ENCODE results near the gene TAF7.
"Not testable (repeated sequence)": the region's sequence is repeated elsewhere in the genome, so short reads cannot be mapped to it uniquely, and the experiment has no call there.

Gene TAF7

DNA sequence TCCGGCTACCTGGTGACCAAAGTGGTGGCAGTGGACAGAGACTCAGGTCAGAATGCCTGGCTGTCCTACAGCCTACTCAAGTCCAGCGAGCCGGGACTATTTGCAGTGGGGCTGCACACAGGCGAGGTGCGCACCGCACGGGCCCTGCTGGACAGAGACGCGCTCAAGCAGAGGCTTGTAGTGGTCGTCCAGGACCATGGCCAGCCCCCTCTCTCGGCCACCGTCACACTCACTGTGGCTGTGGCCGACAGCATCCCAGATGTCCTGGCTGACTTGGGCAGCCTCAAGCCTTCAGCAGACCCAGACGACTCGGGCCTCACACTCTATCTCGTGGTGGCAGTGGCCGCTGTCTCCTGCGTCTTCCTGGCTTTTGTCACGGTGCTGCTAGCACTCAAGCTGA is 36.4 kb upstream of the TAF7 start:
- H3K27ac ChIP-seq = no peak overlapping the region
- no peak for TF ChIP-seq ZFX (IDR thresholded peaks at IDR 0.05; ENCODE audit: borderline replicate concordance)
- TF ChIP-seq, protein P1, sequence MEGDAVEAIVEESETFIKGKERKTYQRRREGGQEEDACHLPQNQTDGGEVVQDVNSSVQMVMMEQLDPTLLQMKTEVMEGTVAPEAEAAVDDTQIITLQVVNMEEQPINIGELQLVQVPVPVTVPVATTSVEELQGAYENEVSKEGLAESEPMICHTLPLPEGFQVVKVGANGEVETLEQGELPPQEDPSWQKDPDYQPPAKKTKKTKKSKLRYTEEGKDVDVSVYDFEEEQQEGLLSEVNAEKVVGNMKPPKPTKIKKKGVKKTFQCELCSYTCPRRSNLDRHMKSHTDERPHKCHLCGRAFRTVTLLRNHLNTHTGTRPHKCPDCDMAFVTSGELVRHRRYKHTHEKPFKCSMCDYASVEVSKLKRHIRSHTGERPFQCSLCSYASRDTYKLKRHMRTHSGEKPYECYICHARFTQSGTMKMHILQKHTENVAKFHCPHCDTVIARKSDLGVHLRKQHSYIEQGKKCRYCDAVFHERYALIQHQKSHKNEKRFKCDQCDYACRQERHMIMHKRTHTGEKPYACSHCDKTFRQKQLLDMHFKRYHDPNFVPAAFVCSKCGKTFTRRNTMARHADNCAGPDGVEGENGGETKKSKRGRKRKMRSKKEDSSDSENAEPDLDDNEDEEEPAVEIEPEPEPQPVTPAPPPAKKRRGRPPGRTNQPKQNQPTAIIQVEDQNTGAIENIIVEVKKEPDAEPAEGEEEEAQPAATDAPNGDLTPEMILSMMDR (IDR thresholded peaks at IDR 0.05) = no peak

- H3K27ac ChIP-seq = no peak overlapping the region
- TF ChIP-seq, protein P1 (IDR thresholded peaks at IDR 0.05) = no peak
- no peak for TF ChIP-seq ZFX (IDR thresholded peaks at IDR 0.05; ENCODE audit: borderline replicate concordance)
Measured at GRCh38 chr5:141356133-141356532, 35.5 kb upstream of the TAF7 start.

DNA sequence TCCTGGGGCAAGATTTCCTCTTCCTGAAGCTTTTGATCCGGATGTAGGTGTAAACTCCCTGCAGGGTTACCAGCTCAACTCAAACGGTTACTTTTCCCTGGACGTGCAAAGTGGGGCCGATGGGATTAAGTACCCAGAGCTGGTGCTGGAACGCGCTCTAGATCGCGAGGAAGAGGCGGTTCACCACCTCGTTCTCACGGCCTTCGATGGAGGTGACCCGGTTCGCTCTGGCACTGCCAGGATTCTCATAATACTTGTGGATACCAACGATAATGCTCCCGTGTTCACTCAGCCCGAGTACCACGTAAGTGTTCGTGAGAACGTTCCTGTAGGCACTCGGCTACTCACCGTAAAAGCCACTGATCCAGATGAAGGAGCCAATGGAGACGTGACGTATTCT is 35.1 kb upstream of the TAF7 start:
- H3K27ac ChIP-seq = no peak overlapping the region
- TF ChIP-seq ZFX (IDR thresholded peaks at IDR 0.05; ENCODE audit: borderline replicate concordance) = no peak
- TF ChIP-seq, protein P1 (IDR thresholded peaks at IDR 0.05) = no peak

DNA sequence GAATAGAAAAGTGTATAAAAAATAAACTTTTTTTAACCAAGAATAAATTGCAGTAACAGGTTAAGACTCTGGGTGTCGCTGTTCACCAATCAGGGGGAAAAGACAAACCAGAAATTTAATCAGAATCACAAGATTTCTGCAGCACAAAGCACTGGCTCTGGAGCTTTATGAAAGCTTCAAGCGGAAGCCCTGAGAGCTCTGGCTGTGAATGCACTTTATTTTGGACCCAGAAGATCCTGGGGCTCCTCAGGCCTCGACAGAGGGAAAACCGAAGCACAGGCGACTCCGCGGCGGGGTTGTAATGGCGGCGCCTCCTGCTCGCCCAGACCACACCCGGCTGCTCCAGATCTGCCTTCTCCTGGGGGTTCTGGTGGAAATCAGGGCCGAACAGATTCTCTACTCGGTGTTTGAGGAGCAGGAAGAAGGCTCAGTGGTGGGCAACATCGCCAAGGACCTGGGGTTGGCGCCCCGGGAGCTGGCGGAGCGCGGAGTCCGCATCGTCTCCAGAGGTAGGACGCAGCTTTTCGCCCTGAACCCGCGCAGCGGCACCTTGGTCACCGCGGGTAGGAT is 34.4 kb upstream of the TAF7 start, which contains the start of gene PCDHGA4:
Gene PCDHGA4 (plus strand): TSS at position 122 of the 570 bp plus-strand sequence. CDS start 87 bp downstream, at position 209.
- no peak within 1 kb of the TSS for H3K27ac ChIP-seq
- TF ChIP-seq ZFX (IDR thresholded peaks at IDR 0.05; ENCODE audit: borderline replicate concordance) = no peak
- TF ChIP-seq, protein P1 (IDR thresholded peaks at IDR 0.05) = peak; percentile 45

- no peak overlapping the region for H3K27ac ChIP-seq
- TF ChIP-seq, protein P1 (IDR thresholded peaks at IDR 0.05) = no peak
- no peak for TF ChIP-seq ZFX (IDR thresholded peaks at IDR 0.05; ENCODE audit: borderline replicate concordance)
Measured at GRCh38 chr5:141351591-141351990, 31.0 kb upstream of the TAF7 start.

DNA sequence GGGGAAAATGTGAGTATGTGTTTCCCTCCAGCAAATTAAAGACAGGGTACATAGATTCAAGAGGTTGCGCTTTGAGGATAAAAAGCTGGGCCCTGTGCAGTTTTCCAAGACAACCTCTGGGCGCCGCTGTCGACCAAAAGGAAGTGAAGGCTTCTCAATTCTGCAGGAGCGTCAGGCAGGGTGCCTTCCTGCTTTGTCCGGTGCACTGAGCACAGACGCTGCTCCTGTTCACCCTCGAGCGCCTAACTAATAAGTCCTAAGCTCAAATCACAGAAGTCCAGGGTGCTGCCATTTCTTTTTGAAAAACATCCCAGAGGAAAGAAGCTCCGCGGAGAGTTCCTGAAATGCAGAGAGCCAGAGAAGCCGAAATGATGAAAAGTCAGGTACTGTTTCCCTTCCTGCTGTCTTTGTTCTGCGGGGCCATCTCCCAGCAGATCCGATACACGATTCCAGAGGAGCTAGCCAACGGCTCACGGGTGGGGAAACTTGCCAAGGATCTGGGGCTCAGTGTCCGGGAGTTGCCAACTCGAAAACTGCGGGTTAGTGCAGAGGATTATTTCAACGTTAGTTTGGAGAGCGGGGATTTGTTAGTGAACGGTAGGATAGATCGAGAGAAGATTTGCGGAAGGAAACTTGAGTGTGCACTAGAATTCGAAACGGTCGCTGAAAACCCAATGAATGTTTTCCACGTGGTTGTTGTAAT is 29.5 kb upstream of the TAF7 start, which contains the start of gene PCDHGB1:
Gene PCDHGB1 (plus strand): TSS at position 183 of the 703 bp plus-strand sequence. CDS start 162 bp downstream, at position 345.
- H3K27ac ChIP-seq = 0 out of 2 replicates have a peak within 1 kb of the TSS, but pooled peaks have one; percentile 37
- TF ChIP-seq, protein P1 (IDR thresholded peaks at IDR 0.05) = peak; percentile 88
- no peak for TF ChIP-seq ZFX (IDR thresholded peaks at IDR 0.05; ENCODE audit: borderline replicate concordance)

GRCh38 chr5:141346017-141346416 is 25.4 kb upstream of the TAF7 start:
- H3K27ac ChIP-seq = not testable (repeated sequence)
